HG03064 (cell line): ENCODE measurements around the gene DIPK1B.

Source experiments
- ATAC-seq: cut with Tn5 transposase; IDR thresholded peaks from one replicate; pipeline ENCODE4 v1.9.1; 2021; ENCODE audit warnings: low read depth; ENCODE audit not compliant: unreplicated experiment

The DIPK1B gene

DNA sequence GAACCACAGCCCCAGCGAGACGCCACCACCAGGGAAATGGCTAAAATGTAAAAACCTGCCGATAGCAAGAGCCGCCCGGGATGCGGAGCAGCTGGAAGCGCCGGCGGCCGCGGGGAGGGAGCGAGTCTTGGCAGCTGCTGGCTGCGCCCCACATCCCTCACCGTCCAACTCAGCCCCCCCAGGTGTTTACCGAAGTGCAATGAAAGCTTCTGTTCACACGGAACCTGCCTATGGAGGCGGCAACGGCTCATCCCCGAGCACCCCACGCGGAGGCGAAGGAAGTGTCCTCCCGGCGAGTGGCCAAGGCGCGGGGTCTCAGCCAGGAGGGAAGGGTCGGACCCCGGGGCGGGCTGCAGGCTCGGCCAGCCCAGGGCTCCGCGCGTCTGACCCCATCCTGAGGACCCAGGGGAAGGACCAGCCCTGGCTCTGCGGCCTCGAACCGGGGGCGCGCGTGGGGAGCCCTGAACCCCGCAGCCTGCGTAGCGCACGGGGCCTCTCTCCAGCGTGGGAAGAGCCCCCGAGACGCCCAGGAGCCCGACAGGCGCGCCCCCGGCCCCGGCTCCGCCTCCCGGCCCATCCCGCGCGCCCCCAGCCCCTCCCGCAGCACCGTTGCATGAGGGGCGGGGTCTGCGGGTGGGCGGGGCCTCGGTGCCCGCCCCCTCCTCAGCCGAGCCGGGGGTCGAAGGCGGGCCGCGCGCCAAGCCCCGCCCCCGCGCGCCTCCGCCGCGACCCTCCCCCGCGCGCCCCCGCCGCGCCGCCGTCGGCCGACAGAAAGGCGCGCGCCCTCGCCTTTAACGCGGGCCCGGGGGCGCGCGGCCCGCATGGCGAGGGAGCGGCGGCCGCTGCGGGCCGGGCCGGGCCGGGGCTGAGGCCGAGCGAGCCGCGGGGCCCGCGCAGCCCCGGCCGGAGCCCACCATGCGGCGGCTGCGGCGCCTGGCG is at the start of gene DIPK1B:
DIPK1B (plus strand) TSS at position 822 of the 939 bp plus-strand sequence; CDS start at position 916, 94 bp downstream.
- no peak for ATAC-seq

DNA sequence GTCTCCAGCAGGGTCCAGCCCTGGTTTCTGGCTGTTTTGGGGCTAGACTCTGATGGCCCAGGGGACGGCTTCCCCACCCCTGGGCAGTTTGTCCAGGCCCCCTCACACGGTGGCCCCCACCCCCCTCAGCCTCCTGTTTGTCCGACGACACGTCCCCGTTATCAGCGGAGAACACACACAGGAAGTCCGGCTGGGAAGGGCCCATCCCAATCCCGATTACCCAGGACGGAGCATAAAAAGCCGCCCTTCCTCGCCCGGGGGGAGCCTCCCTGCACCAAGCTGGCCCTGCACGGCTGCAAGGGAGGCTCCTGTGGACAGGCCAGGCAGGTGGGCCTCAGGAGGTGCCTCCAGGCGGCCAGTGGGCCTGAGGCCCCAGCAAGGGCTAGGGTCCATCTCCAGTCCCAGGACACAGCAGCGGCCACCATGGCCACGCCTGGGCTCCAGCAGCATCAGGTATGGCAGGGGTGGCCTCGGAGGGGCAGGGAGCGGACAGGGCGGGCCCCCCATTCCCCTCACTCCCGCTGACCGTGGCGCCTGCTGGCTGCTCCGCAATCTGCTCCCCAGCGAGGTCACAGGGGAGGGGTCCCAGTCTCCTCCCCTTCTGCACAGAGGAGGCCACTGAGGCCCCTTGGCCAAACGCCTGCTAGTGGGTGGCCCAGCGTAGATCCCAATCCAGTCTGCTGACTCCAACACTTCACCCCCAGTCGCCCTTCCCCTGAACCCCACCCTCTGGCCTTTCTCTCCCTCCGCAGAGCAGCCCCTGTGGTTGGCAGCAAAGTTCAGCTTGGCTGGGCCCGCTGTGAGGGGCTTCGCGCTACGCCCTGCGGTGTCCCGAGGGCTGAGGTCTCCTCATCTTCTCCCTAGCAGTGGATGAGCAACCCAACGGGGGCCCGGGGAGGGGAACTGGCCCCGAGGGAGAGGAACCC is 49.5 kb upstream of the DIPK1B start, which contains the start of gene EGFL7:
EGFL7 (plus strand) TSS at position 261 of the 926 bp plus-strand sequence. CDS start 5,367 bp downstream, outside the sequence.
- no peak for ATAC-seq

DNA sequence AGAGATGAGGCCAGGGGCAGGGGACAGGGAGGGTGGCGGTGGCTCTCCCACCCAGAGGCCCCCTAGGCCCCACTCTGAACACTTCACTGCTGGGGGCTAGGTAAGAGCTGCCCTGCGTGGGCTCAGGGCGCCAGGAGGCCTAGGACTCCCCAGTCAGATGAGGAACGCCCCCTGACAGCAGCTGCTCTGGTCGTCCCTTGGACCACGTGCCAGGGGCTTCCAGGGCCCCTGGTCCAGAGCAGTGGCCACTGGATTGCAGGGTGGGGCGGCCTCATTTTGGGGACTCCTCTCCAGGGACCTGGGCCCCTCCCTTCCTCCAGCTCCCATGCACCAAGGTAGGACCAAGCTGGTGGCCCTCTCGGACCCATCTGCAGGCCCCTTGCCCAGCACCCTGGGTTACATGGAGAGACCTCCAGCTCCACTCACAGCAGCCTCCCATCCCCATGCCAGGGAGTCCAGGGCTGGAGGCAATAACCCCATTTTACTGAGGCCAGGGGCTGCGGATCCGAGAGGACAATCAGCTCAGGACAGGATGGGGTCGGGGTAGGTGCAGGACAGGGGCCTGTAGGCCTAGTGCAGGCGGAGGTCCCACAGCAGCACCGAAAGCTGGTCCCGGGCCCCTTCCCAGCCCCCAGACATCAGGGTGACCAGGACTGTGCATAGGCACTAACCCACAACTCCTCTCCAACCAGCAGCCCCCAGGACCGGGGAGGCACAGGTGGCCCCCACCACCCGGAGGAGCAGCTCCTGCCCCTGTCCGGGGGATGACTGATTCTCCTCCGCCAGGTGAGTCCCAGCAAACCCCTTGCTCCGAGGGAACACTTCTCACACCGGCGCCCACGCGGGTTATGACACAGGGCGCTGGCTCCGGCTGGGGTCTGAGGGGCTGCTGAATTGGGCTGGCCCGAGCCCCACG is 48.1 kb upstream of the DIPK1B start:
- no peak for ATAC-seq

DNA sequence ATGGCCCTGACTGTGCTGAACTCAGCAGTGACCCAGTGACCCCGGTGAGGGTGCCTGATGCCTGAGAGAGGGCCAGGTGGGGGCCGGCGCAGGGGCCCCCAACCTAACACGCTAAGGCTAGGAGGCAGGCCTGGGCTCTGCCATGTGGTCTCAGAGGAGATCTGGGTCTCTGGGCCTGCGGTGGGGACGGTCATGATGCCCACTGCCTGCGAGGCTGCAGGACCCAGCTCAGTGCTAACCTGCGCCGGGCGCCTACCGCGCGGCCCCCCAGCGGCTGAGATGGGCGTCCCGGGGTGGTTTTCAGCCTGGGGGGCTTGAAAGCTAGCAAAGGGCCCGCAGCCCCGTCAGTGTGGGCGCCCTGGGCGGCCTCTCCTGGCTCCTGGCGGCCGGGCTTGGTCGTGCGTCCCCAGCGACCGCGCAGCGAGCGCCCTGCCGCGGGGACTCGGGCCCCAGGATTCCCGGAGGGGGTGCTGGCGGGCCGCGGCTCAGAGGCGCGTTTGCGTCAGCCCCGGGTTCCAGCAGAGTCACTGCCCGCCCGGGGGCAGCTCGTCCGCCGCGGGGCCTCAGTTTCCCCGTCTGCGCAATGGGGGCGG is 47.2 kb upstream of the DIPK1B start:
- ATAC-seq, result no peak

DNA sequence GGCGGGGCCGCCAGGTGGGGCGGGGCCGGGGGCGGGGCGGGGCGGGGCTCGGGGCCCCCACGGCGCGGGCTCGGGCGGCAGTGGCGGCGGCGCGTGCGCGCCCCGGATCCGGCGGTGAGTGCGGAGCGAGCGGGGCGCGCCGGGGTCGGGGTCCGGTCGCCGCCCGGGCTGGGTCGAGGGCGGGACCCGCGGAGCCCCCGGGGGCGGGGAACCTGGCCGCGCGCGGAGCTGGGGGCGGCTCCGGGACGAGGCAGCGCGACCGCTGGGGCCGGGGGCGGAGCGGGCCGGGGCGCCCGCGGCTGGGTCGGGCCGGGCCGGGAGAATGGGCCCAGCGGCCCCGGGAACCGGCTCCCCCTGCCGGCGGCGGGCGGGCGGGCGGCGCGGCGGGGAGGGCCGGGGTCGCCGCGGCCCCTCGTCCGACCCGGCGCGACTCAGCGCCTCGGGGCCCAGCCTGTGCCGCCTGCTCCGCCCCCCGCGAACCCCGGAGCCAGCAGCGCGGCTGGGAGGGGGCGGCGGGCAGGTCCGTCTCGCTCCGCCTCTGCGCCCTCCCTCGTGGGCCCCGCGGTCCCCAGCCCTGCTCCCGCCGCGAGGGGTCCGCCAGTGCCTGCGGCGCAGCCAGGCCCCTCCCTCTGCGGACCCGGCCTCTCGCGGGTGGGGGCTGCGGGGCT is 46.5 kb upstream of the DIPK1B start:
- ATAC-seq, result no peak

DNA sequence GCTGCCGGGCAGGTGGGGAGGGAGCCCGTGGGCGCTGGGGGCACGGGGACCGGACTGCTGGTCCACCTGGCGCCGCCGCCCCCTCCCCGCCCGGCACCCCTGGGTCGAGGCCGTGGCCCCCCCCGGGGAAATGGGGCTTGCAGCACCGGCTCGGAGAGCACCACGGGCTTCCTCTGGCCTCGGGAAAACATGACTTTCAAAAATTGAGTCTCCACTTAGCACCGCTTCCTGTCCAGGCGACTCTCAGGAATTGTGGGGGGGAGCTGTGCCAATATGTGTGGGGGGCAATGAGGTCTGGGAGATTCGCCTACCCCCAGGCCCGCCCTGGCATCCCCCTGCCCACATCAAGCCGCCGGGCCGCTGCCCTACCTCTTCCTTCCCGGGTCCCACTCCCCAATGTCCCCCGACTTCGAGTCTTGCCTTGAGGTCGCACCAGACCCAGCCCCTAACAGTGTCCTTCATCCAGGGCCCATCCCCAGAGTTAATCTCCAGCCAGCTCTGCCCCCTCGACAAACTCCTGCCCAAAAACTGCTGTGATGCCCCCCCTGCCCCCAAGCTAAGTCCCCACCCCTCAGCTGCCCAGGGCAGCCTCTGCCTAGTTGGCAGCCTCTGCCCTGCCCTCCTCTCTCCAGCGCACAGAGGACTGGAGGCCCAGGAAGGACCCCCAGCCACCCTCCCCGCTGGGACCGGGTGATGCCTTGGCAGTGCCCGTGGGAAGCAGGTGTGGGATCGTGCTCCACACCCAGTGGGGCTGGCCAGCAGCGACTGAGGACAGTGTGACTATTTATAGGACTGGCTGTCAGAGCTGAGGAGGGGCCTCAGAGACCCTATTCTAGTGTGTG is 45.8 kb upstream of the DIPK1B start:
- no peak for ATAC-seq

DNA sequence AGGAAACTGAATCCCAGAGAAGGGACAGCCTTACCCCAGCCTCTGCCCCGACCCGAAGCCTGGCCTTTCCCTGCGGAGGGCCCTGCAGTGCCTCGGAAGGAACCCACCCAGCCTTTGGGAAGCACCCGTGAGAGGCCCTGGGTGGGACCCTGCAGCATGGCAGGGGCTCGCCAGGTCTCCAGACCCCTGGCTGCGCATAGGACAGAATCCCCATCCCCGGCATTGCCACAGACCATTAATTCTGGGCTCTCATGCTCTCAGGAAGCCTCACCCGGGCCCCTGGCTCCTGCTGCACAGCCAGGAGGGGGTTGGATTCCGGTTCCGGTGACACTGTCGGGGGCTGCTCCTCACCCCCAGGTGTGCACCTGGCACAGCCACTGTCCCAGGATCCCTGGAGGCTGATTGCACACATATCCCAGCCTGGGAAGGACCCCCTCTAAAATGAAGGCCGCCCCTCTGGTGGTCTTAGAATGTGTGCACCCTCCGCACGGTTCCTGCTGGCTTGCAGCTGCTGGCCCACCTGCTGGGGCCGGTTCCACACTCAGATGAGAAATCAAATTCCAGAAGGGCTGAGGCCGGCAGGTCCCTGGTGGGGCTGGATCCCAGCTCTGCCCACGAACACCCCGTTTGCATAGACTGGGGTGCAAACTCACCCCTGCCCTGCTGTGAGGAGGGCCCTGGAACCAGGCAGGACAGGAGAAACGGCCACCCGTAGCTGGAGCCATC is 45.0 kb upstream of the DIPK1B start:
- ATAC-seq, result no peak

DNA sequence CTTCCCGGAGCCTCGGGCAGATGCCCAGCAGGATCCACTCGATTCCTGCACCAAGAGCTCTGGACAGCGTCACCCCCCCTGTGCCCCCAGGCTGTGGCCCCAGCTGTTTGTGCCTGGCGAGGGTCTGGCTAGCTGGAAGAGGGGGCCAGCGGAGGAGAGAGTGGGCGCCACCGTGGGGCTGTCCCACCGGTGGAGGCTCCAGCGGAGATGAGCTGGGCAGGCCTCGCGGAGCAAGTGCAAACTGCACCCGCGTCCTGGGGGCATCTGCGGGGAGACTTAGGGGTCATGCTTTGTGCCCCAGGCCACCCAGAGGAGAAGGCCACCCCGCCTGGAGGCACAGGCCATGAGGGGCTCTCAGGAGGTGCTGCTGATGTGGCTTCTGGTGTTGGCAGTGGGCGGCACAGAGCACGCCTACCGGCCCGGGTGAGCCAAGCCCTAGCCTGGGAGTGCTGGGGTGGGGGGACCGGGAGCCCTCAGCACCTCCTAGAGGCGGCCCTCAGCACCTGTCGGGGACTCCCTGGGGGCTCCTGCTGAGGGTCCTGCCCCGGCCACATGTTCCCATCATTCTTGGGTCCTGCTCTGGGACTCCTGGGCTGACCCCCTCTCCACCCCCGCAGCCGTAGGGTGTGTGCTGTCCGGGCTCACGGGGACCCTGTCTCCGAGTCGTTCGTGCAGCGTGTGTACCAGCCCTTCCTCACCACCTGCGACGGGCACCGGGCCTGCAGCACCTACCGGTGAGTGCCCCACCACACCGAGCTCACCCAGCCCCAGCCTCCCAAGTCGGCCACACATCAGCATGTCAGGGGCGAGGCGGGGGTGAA is 44.2 kb upstream of the DIPK1B start:
- ATAC-seq, result no peak

DNA sequence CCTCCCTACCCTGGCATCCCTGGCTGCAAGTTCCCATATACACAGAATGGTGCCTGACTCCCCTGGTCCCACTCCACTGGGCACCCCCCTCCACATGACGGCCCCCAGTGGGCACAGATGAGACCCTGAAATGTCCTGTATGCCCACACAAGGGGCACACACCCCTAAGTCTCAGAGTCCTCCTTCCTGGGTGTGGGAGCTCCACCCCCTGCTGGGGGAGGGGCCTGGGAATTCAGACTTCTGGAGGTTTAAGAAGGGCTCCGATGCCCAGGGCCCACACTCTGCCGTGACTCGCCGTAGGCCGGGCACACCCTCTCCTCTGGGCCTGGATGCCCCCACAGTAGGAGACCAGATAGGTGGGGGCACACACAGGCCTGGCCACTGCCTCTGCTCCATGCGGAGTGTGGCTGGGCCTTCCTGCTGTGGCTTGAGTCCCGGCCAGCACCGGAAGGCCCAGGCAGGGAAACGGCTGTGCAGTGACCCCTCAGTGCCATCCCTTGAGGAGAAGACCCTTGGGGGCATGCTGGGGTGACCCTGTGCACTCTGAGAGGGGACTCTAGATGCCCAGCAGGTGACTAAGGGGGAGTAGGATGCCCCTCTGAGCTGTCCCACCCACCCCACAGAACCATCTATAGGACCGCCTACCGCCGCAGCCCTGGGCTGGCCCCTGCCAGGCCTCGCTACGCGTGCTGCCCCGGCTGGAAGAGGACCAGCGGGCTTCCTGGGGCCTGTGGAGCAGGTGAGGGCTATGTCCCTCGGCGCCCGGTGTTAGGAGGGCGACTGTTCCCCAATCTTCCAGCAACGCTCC is 43.2 kb upstream of the DIPK1B start:
- no peak for ATAC-seq

DNA sequence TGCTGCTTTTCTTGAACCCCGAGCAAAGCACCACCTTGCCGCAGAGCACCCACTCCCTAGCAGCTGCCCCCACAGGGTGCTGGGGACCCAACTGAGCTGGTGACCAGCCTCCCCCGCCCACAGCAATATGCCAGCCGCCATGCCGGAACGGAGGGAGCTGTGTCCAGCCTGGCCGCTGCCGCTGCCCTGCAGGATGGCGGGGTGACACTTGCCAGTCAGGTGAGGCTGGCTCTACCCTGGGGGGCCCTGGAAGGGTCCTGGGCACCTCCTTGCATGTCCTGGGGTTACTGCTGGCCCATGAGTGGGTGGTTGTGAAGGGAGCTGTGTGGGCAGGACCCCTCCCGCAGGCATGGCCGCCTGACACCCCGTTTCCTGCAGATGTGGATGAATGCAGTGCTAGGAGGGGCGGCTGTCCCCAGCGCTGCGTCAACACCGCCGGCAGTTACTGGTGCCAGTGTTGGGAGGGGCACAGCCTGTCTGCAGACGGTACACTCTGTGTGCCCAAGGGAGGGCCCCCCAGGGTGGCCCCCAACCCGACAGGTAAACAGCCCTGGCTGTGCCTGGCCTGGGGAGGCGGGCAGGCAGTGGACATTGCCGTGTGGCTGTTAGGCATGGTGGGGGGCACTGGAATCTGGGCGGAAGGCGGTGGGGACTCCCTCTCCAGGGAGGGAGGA is 42.4 kb upstream of the DIPK1B start:
- ATAC-seq, result no peak

DNA sequence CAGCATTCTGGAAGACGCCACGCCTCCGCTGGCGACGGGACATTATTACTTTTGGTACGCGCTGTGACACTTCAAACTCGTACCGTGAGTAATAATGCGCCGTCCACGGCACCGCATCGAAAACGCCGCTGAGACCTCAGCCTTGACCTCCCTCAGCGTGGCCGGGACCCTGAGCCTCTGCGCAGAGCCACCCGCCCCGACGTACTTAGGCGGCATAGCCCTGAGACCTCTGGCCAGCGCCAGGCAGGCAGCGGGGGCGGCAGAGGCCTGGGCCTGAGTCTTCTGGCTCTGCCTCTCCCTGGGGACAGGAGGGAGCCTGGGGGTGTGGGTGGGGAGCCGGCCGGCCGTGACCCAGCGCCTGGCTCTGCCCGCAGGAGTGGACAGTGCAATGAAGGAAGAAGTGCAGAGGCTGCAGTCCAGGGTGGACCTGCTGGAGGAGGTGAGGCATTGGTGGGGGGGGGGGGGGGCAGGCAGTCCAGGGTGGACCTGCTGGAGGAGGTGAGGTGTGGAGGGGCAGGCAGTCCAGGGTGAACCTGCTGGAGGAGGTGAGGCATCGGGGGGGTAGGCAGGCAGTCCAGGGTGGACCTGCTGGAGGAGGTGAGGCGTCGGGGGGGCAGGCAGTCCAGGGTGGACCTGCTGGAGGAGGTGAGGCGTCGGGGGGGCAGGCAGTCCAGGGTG is 41.7 kb upstream of the DIPK1B start:
- ATAC-seq, result no peak

DNA sequence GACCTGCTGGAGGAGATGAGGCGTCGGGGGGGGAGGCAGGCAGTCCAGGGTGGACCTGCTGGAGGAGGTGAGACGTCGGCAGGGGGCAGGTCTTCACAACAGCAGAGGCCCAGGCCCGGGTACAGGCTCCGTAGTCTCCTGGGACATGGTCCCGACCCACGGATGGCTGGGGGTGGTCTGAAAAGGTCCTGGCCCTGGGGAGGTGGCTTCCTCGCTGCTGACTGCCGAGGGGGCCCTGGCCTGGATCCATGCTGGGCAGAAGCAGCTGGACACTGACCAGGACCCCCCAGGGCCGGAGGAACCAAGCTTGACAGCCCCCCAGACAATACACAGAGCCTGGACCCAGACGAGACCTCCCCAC is 41.1 kb upstream of the DIPK1B start:
- ATAC-seq, result no peak

DNA sequence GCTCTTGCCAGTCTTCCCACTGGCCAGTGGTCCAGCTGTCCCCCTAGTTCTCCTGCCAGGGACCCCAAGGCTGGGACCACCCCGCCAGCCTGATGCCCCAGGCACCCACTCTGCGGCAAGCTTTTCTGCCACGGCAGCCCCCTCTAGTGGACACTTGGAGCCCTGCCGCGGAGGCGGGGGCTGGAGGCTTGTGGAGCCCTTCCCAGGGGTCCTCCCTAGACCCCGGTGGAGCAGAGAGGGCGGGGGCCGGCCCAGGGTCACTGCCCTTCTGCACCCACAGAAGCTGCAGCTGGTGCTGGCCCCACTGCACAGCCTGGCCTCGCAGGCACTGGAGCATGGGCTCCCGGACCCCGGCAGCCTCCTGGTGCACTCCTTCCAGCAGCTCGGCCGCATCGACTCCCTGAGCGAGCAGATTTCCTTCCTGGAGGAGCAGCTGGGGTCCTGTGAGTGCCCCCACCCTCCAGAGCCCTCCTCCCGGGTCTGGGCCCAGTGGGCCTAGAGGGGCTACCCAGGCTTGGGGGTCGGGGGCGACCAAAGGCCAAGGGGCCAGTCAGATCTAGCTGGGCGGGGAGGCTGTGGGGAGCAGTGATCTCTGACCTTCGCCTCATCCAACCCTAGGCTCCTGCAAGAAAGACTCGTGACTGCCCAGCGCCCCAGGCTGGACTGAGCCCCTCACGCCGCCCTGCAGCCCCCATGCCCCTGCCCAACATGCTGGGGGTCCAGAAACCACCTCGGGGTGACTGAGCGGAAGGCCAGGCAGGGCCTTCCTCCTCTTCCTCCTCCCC is 40.5 kb upstream of the DIPK1B start:
- no peak for ATAC-seq

DNA sequence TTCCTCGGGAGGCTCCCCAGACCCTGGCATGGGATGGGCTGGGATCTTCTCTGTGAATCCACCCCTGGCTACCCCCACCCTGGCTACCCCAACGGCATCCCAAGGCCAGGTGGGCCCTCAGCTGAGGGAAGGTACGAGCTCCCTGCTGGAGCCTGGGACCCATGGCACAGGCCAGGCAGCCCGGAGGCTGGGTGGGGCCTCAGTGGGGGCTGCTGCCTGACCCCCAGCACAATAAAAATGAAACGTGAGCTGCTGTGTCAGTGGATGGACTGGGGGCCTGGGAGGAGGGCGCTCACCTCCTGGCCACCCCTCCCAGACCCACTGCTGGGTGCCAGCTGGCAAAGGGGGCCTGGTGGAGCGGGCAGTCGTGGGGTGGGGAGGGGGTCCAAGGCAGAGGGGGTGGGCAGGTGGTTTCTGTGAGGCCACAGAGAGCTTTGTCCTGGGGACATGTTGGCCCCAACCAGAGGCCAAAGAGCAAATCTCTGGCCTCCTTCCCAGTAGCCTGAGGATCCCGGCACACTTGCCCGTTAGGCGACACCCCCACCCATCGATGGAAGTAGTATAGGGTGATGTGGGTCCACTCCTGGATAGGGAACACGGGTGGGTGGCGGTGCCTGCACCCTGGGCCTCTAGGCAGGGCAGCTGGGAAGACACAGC is 39.8 kb upstream of the DIPK1B start:
- no peak for ATAC-seq
